GM10248 (cell line): Measurements from ENCODE around the gene ELOVL5.

Source experiments
- CTCF ChIA-PET: fragments of 300-600 bp; sonication (Branson Sonifier 250); formaldehyde crosslinking; extraction: SDS; loops from one replicate; lab custom pipeline; 2021; ENCODE audit warnings: antibody characterized with exemption; lab: Yijun Ruan, JAX
- POLR2A ChIA-PET: fragments of 350-650 bp; sonication (Branson Sonifier 250); formaldehyde crosslinking; extraction: SDS; loops from one replicate; lab custom pipeline; 2020; ENCODE audit warnings: antibody characterized with exemption; lab: Yijun Ruan, JAX
- DNase-seq: peaks from one replicate; pipeline ENCODE4 v3.0.0; 2012; ENCODE audit errors: extremely low spot score
- TF ChIP-seq, protein P1 (sequence below): IDR thresholded peaks from 2 replicates; pipeline ENCODE4 v1.5.1; 2012; ENCODE audit warnings: mild to moderate bottlenecking, low read depth; ENCODE audit errors: extremely low read depth, missing control alignments, control extremely low read depth

ELOVL5 gene

DNA sequence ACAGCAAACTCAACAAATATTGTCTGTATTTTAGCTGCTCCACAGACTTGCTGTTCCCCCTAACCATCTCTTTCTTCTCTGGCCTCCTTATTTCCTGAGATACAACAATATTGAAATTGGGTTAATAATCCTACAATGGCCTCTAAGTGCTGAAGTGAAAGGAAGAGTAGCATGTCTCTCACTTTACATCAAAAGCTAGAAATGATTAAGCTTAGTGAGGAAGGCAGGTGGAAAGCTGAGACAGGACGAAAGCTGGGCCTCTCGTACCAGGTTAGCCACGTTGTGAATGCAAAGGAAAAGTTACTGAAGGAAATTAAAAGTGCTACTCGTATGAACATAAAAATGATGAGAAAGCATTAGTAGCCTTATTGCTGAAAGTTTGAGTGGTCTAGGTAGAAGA lies 63.8 kb downstream of the ELOVL5 start:
- POLR2A ChIA-PET = no interaction called here

DNA sequence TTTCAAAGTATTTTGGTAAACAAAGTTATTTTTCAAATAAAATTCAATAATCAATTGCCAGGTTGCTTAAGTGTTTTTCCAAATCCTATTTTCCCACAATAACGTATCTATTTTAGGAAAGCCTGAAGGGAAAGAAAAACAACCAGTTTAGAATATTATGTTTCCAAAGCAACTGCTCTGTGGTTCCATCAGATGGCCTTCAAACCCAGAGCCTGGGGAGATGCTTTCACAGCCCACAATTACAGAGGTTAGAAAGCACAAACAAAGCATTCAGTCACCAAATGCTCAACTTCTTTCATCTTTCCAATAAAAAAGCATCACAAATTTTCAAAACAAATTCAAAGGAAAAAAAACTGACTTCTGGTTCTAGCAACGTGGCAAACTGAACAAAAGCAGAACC lies 66.0 kb downstream of the ELOVL5 start:
- ChIA-PET CTCF (no interaction called here), POLR2A (no interaction called here)
- TF ChIP-seq, protein P1, sequence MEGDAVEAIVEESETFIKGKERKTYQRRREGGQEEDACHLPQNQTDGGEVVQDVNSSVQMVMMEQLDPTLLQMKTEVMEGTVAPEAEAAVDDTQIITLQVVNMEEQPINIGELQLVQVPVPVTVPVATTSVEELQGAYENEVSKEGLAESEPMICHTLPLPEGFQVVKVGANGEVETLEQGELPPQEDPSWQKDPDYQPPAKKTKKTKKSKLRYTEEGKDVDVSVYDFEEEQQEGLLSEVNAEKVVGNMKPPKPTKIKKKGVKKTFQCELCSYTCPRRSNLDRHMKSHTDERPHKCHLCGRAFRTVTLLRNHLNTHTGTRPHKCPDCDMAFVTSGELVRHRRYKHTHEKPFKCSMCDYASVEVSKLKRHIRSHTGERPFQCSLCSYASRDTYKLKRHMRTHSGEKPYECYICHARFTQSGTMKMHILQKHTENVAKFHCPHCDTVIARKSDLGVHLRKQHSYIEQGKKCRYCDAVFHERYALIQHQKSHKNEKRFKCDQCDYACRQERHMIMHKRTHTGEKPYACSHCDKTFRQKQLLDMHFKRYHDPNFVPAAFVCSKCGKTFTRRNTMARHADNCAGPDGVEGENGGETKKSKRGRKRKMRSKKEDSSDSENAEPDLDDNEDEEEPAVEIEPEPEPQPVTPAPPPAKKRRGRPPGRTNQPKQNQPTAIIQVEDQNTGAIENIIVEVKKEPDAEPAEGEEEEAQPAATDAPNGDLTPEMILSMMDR = no peak
- no peak for DNase-seq

More for the DNA sequence above, 63.8 kb downstream of the ELOVL5 start:
- TF ChIP-seq, protein P1 = no peak
- CTCF ChIA-PET = interaction anchor here (1.0 to 2.2 kb wide), 6 partner anchors 9 to 27 kb away, joined by 3 to 9 read pairs (median 5); no protein-coding TSS in a partner anchor
- DNase-seq = no peak

DNA sequence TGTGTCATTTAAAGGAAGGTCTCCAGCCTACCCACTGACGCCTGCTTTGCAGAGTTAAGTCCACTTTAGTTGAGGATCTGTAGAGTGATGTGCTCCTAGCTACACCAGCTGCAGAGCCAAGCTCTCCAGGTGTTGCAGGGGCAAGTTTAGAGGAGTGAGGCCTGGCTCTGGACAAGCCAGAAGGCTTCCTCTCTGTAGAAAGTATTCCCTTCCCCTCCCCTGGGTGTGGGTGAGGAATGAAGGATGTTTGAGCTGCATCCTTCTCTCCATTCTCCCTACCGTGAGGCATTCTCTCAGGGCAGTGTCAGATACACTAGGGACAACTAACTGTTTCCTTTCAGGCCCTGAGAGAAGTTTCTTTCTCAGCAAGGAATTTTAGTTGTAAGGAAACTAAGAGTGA lies 66.5 kb downstream of the ELOVL5 start:
- ChIA-PET POLR2A (no interaction called here), CTCF (no interaction called here)
- TF ChIP-seq, protein P1 = no peak
- DNase-seq = no peak

DNA sequence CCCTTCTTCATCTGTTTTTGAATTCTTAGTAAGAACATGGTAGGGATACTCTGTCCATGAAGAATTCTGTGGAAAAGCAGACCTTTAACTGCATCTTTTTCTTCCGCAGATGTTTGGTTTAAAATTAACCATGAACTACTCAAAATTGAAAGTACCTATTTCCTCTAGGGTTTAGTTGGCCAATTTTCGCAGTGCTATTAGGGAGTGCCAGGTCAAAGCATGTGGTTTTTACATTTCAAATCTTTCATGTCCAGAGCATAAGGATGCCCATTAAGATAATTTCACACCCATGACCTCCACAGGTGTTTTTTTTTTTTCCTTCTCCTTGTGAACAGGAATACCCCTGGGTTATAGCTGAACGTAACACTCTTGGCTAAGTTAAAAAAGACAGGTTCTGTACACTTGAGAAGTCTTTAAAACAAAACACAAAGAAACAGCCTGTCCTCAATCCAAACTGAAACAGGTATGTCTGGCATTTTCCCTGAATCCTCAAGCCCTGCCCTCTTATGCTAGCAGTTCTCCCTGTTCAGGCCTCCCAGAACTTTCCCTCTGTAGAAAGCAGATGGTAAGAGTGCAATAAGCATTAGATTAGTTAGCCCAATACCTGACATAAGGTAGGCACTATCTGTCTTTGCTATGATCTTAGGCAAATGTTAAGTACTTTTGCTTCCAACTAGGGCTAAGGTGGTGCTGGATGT lies 67.1 kb downstream of the ELOVL5 start:
- CTCF ChIA-PET = interaction anchor here (1.3 to 2.3 kb wide), 2 partner anchors 13 to 24 kb away, joined by 6 read pairs; no protein-coding TSS in a partner anchor
- DNase-seq = no peak
- POLR2A ChIA-PET = no interaction called here

DNA sequence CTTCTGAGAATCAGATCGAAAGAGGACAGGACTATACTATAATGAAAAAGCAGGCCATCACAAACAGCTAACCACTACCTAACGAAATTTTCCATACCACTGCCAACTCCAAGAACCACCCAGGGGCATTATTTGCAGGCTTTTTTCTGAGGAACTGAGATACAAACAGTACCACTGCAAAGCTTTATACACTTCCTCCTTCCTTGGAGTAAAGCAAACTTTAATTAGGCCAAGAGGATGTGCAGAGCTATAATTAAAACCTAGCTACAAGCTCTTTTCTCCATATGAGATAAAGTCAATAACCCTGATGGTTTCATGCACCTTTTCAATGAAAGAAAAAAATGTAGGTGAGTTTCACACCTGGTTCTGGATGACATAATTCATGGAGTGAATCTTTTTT lies 68.5 kb downstream of the ELOVL5 start:
- TF ChIP-seq, protein P1 = no peak
- no peak for DNase-seq
- CTCF ChIA-PET = interaction anchor here (0.9 to 2.3 kb wide), 7 partner anchors 10 to 108 kb away, joined by 3 to 6 read pairs (median 4); no protein-coding TSS in a partner anchor
- POLR2A ChIA-PET = no interaction called here

More for the DNA sequence above, 67.1 kb downstream of the ELOVL5 start:
- TF ChIP-seq, protein P1 = no peak

DNA sequence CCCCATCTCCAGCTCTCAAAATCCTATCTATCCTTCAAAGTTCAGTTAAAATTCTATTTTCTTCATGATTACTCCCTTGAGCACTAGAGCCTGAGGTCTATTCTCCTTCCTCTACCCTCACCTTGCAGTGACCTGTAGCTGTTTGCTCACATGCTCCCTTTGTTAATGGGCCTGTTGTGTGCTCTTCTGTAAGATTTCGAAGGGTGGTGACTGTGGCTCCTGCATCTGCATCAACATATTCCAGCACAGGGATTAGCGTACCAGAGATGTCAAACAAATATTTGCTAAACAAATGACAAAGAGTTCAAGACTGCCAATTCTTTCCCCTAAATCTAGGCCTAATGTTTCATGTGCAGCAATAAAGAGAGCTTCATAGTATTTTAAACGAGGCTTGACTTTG lies 69.5 kb downstream of the ELOVL5 start:
- no peak for DNase-seq
- TF ChIP-seq, protein P1 = no peak
- ChIA-PET CTCF (interaction anchor here (0.8 to 2.3 kb wide), 10 partner anchors 10 to 205 kb away, joined by 3 to 6 read pairs (median 4); no protein-coding TSS in a partner anchor), POLR2A (no interaction called here)
